GM12878 (cell line): ENCODE data around the gene RAB21. TPM values are rescaled to one million over a fixed set of nuclear protein-coding genes. Genes with fewer than 3 reads are reported as not detected.

Source experiments
- ATAC-seq: fragments of 200-7000 bp; cut with Tn5 transposase; 3 replicates; pipeline ENCODE4 v1.9.1; 2020; ENCODE audit warnings: mild to moderate bottlenecking, moderate library complexity
- BruUV-seq: library from RNA; stranded (reverse); fragments of 400-500 nt; replicated peaks from 2 replicates; lab custom pipeline; 2021; lab: Mats Ljungman, UMichigan
- CTCF ChIA-PET: fragments of 300-600 bp; sonication (Branson Sonifier 250); formaldehyde crosslinking; extraction: SDS; loops from one replicate; lab custom pipeline; 2021; ENCODE audit warnings: inconsistent platforms; lab: Yijun Ruan, JAX
- POLR2A ChIA-PET: fragments of 350-600 bp; formaldehyde crosslinking; extraction: SDS; loops from one replicate; lab custom pipeline; 2021; ENCODE audit warnings: inconsistent platforms; lab: Charles Lee
- RAD21 ChIA-PET: fragments of 300-600 bp; sonication (Branson Sonifier 250); formaldehyde crosslinking; loops from one replicate; lab custom pipeline; 2023; ENCODE audit warnings: antibody characterized with exemption; ENCODE audit not compliant: unreplicated experiment; lab: Charles Lee
- SMC1A ChIA-PET: fragments of 300-600 bp; sonication (Branson Sonifier 250); formaldehyde crosslinking; loops from one replicate; lab custom pipeline; 2023; ENCODE audit not compliant: unreplicated experiment, uncharacterized antibody; lab: Charles Lee
- DNase-seq: peaks from one replicate; pipeline ENCODE4 v3.0.0-alpha.2; 2011; ENCODE audit warnings: low read depth, low spot score
- FAIRE-seq: peaks from 3 replicates; lab custom pipeline; 2011; peaks lifted over from hg19 to GRCh38; lab: Jason Lieb, UNC
- H2AFZ ChIP-seq: 2 replicates; pipeline ENCODE4 v1.6.0; 2011; ENCODE audit warnings: low read depth, low read length, control low read depth; ENCODE audit not compliant: control insufficient read depth
- H3K27ac ChIP-seq: 2 replicates; pipeline ENCODE4 v1.5.1; 2011; ENCODE audit warnings: control low read depth; ENCODE audit not compliant: control insufficient read depth, insufficient read depth
- H3K27me3 ChIP-seq, 2 experiments: replicated peaks in 1 of 2; 2 replicates each; pipeline versions ENCODE4 v1.6.0 to v1.6.1; 2011; ENCODE audit warnings: low read length in 1 of 2; ENCODE audit not compliant: control insufficient read depth in 2 of 2, insufficient read depth in 2 of 2
- H3K36me3 ChIP-seq, 2 experiments: 2 replicates each; pipeline ENCODE4 v1.5.1; 2011; ENCODE audit warnings: low read length in 1 of 2; ENCODE audit not compliant: control insufficient read depth in 2 of 2, insufficient read depth in 2 of 2
- H3K4me1 ChIP-seq: 2 replicates; pipeline ENCODE4 v1.6.1; 2011; ENCODE audit warnings: mild to moderate bottlenecking, low read length, moderate library complexity, mixed read lengths; ENCODE audit not compliant: control insufficient read depth, insufficient read depth
- H3K4me2 ChIP-seq: 2 replicates; pipeline ENCODE4 v1.6.0; 2011; ENCODE audit warnings: control low read depth; ENCODE audit not compliant: control insufficient read depth, insufficient read depth
- H3K4me3 ChIP-seq: fragments of 200-600 bp; sonication (generic); 2 replicates; pipeline ENCODE4 v1.5.1; 2016
- H3K79me2 ChIP-seq: 2 replicates; pipeline ENCODE4 v1.6.0; 2011; ENCODE audit warnings: low read length; ENCODE audit not compliant: control insufficient read depth, insufficient read depth
- H3K9ac ChIP-seq: 2 replicates; pipeline ENCODE4 v1.8.0; 2011; ENCODE audit warnings: low read length, control low read depth, mixed read lengths; ENCODE audit not compliant: control insufficient read depth, insufficient read depth
- H3K9me3 ChIP-seq: replicated peaks from 3 replicates; pipeline ENCODE4 v1.5.1; 2011; ENCODE audit warnings: mild to moderate bottlenecking, low read length; ENCODE audit not compliant: control insufficient read depth, insufficient read depth
- H4K20me1 ChIP-seq: 2 replicates; pipeline ENCODE4 v1.6.0; 2011; ENCODE audit not compliant: control insufficient read depth, insufficient read depth
- ATF2 ChIP-seq: IDR thresholded peaks from 2 replicates; pipeline ENCODE4 v1.6.1; 2012; ENCODE audit warnings: low read length, inconsistent platforms
- DPF2 ChIP-seq: fragments of 450-650 bp; IDR thresholded peaks from 2 replicates; pipeline ENCODE4 v1.6.1; 2017; ENCODE audit warnings: mild to moderate bottlenecking
- GABPA ChIP-seq: IDR thresholded peaks from 2 replicates; pipeline ENCODE4 v1.6.1; 2014; ENCODE audit warnings: antibody characterized with exemption, low read depth, mild to moderate bottlenecking, inconsistent platforms
- KDM1A ChIP-seq: fragments of 200-600 bp; sonication (generic); IDR thresholded peaks from 2 replicates; pipeline ENCODE4 v1.6.1; 2016; ENCODE audit warnings: borderline replicate concordance
- LARP7 ChIP-seq: fragments of 450-650 bp; IDR thresholded peaks from 2 replicates; pipeline ENCODE4 v1.6.1; 2017; ENCODE audit warnings: mild to moderate bottlenecking
- MTA3 ChIP-seq: IDR thresholded peaks from 2 replicates; pipeline ENCODE4 v1.6.1; 2012; ENCODE audit warnings: low read length, inconsistent platforms, borderline replicate concordance
- MXI1 ChIP-seq: fragments of 150-350 bp; IDR thresholded peaks from 2 replicates; pipeline ENCODE4 v1.6.1; 2011; ENCODE audit warnings: low read depth, mild to moderate bottlenecking, inconsistent platforms, low read length, improper control_type of control experiment
- NR2C1 ChIP-seq: fragments of 450-650 bp; IDR thresholded peaks from 2 replicates; pipeline ENCODE4 v1.6.1; 2017; ENCODE audit warnings: antibody characterized with exemption, mild to moderate bottlenecking, moderate library complexity
- NRF1 ChIP-seq: conservative IDR thresholded peaks from 2 replicates; pipeline ENCODE4 v1.6.1; 2011; ENCODE audit warnings: mild to moderate bottlenecking, low read depth, low read length, improper control_type of control experiment
- PBX3 ChIP-seq: IDR thresholded peaks from 2 replicates; pipeline ENCODE4 v1.6.1; 2011; ENCODE audit warnings: mild to moderate bottlenecking, low read depth, low read length, moderate library complexity; ENCODE audit not compliant: insufficient replicate concordance
- RB1 ChIP-seq: fragments of 450-650 bp; formaldehyde crosslinking; IDR thresholded peaks from 2 replicates; pipeline ENCODE4 v1.6.1; 2017; ENCODE audit warnings: mild to moderate bottlenecking, borderline replicate concordance
- RBBP5 ChIP-seq: fragments of 200-600 bp; sonication (generic); conservative IDR thresholded peaks from 2 replicates; pipeline ENCODE4 v1.6.1; 2016
- RELB ChIP-seq: fragments of 450-650 bp; IDR thresholded peaks from 2 replicates; pipeline ENCODE4 v1.6.1; 2017; ENCODE audit warnings: low read depth, mild to moderate bottlenecking, moderate library complexity
- SIX5 ChIP-seq: IDR thresholded peaks from 2 replicates; pipeline ENCODE4 v1.6.1; 2011; ENCODE audit warnings: mild to moderate bottlenecking, low read depth, low read length, moderate library complexity; ENCODE audit not compliant: severe bottlenecking
- SP1 ChIP-seq: IDR thresholded peaks from one replicate; pipeline ENCODE4 v1.6.1; 2011; ENCODE audit warnings: low read depth, low read length
- WGBS: methylation state at CpG from one replicate; pipeline ENCODE4 v1.1.6; 2016; ENCODE audit warnings: low lambda C conversion rate; ENCODE audit not compliant: insufficient replicate concordance, insufficient coverage; ENCODE audit errors: missing lambda C conversion rate; 5-methylcytosine and 5-hydroxymethylcytosine counted together
- in situ Hi-C: fragments of 300-500 bp; cut with MboI; formaldehyde crosslinking; loops from 9 replicates; pipeline ENCODE4 v1.14.3; 2018; ENCODE audit warnings: mixed read lengths
- intact Hi-C: fragments of 100-400 bp; cut with micrococcal nuclease; formaldehyde crosslinking; loops from one replicate; pipeline ENCODE4 v1.14.2; 2022; ENCODE audit not compliant: unreplicated experiment
- polyA plus RNA-seq, 11 experiments: library from polyadenylated mRNA; depleted of rRNA in 4 of 11; unstranded in 6 of 11; stranded (reverse) in 5 of 11; fragments of >200 nt; fragmentation: Nextera tagmentation in 4 of 11; fragmentation: Illumina TruSeq in 1 of 11; extraction: Ambion mirVana in 4 of 11; extraction: Trizol in 1 of 11; gene quantifications; 1 replicate in 1 of 11; 2 replicates in 10 of 11; pipeline versions ENCODE4 v1.2.1 to v1.2.3, GENCODE V29; 2011 to 2016; ENCODE audit warnings: inconsistent platforms in 2 of 11, missing spikeins in 2 of 11, low read depth in 1 of 11
- total RNA-seq, 4 experiments: library from RNA; depleted of rRNA in 3 of 4; stranded (reverse); fragments of >200 nt in 3 of 4; fragmentation: Illumina TruSeq in 1 of 4; extraction: Trizol in 1 of 4; gene quantifications; 2 replicates each; pipeline versions ENCODE4 v1.2.1 to v1.2.3, GENCODE V29; 2013 to 2021
- TF ChIP-seq, protein P1 (sequence below): fragments of 450-650 bp; formaldehyde crosslinking; IDR thresholded peaks from 2 replicates; pipeline ENCODE4 v1.4.0; 2020; ENCODE audit warnings: mild to moderate bottlenecking, moderate library complexity

RAB21 gene
- total and polyA plus RNA-seq, 10 of the 15 experiments (the other 5 are each of a cell fraction or from before 2014, with no cell fraction given), result 2.8 to 42.8 (median 16.1) TPM

GRCh38 chr12:71799106-71799505, 44.4 kb downstream of the RAB21 start (continued):
- TF ChIP-seq SP1 (no peak), LARP7 (no peak)

DNA sequence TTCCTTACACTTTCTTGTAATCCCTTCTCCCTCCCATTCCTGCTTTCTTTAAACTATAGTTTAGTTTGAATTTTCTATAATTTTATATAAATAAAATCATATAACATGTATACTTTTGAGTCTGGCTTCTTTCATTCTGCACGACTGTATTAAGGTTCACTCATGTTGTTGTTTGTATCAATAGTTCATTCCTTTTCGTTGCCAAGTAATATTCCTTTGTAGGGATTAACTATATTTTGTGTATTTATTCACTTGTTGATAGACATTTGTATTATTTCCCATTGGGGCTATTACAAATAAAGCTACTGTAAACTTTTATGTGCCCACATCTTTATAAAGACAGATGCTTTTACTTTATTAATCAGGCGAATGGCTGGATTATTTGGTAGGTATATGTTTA, 45.5 kb downstream of the RAB21 start:
- H3K4me3 ChIP-seq, result no peak overlapping the region
- ChIA-PET RAD21 (no interaction called here), SMC1A (no interaction called here), CTCF (no interaction called here), POLR2A (no interaction called here)
- no peaks in the 10 kb centered on the region for H3K27me3 ChIP-seq
- no peaks in the 10 kb centered on the region for H3K36me3 ChIP-seq
- FAIRE-seq (no peak), DNase-seq (no peak), ATAC-seq (no peak)
- intact Hi-C loops, result no loop called here
- no peak overlapping the region for H3K4me2 ChIP-seq
- no peak overlapping the region for H2AFZ ChIP-seq
- H3K27ac ChIP-seq, result no peak overlapping the region
- no peaks in the 10 kb centered on the region for H4K20me1 ChIP-seq
- no peaks in the 10 kb centered on the region for H3K9me3 ChIP-seq
- no TSS peak for BruUV-seq
- no peaks in the 10 kb centered on the region for H3K79me2 ChIP-seq
- no peaks in the 10 kb centered on the region for H3K4me1 ChIP-seq
- 47% methylated on average over 3 of the region's 3 CpGs for WGBS
- H3K9ac ChIP-seq, result no peak overlapping the region
- in situ Hi-C loops, result no loop called here
- TF ChIP-seq RBBP5 (no peak), GABPA (no peak), NR2C1 (no peak), SIX5 (no peak), MXI1 (no peak), MTA3 (no peak), PBX3 (no peak), ATF2 (no peak), NRF1 (no peak), RB1 (no peak), RELB (no peak), DPF2 (no peak), KDM1A (no peak)
- TF ChIP-seq, protein P1, sequence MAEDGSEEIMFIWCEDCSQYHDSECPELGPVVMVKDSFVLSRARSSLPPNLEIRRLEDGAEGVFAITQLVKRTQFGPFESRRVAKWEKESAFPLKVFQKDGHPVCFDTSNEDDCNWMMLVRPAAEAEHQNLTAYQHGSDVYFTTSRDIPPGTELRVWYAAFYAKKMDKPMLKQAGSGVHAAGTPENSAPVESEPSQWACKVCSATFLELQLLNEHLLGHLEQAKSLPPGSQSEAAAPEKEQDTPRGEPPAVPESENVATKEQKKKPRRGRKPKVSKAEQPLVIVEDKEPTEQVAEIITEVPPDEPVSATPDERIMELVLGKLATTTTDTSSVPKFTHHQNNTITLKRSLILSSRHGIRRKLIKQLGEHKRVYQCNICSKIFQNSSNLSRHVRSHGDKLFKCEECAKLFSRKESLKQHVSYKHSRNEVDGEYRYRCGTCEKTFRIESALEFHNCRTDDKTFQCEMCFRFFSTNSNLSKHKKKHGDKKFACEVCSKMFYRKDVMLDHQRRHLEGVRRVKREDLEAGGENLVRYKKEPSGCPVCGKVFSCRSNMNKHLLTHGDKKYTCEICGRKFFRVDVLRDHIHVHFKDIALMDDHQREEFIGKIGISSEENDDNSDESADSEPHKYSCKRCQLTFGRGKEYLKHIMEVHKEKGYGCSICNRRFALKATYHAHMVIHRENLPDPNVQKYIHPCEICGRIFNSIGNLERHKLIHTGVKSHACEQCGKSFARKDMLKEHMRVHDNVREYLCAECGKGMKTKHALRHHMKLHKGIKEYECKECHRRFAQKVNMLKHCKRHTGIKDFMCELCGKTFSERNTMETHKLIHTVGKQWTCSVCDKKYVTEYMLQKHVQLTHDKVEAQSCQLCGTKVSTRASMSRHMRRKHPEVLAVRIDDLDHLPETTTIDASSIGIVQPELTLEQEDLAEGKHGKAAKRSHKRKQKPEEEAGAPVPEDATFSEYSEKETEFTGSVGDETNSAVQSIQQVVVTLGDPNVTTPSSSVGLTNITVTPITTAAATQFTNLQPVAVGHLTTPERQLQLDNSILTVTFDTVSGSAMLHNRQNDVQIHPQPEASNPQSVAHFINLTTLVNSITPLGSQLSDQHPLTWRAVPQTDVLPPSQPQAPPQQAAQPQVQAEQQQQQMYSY, result no peak
